ENCODE results near the gene TOGARAM1. TPM values are rescaled to one million over a fixed set of nuclear protein-coding genes. Genes with fewer than 3 reads are reported as not detected.

The TOGARAM1 gene
- total and polyA plus RNA-seq, 8 donors = 3.4 to 13.3 (median 7.2) TPM

- no peak for DNase-seq
- H3K27me3 ChIP-seq = no peaks in the 10 kb centered on the region
- H3K9me3 ChIP-seq = no peaks in the 10 kb centered on the region
- FAIRE-seq = no peak
- 1 to 2% methylated on average over 10 of the region's 10 CpGs for WGBS, 2 donors
- H3K4me1 ChIP-seq = peaks cover 13 to 36% (median 20%) of the 10 kb centered on the region in 3 donors
- no peak for ATAC-seq
- H3K4me3 ChIP-seq = peak overlapping the region; percentile 46 to 76 (median 59)
- intact Hi-C loops (cut with DNase I) = no loop called here
- TF ChIP-seq, protein P1, sequence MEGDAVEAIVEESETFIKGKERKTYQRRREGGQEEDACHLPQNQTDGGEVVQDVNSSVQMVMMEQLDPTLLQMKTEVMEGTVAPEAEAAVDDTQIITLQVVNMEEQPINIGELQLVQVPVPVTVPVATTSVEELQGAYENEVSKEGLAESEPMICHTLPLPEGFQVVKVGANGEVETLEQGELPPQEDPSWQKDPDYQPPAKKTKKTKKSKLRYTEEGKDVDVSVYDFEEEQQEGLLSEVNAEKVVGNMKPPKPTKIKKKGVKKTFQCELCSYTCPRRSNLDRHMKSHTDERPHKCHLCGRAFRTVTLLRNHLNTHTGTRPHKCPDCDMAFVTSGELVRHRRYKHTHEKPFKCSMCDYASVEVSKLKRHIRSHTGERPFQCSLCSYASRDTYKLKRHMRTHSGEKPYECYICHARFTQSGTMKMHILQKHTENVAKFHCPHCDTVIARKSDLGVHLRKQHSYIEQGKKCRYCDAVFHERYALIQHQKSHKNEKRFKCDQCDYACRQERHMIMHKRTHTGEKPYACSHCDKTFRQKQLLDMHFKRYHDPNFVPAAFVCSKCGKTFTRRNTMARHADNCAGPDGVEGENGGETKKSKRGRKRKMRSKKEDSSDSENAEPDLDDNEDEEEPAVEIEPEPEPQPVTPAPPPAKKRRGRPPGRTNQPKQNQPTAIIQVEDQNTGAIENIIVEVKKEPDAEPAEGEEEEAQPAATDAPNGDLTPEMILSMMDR (IDR thresholded peaks at IDR 0.05) = no peak
- H3K36me3 ChIP-seq = no peaks in the 10 kb centered on the region
- H3K27ac ChIP-seq = peak overlapping the region; percentile 73 to 89 (median 79)
Measured at GRCh38 chr14:45083617-45083975, 121.6 kb downstream of the TOGARAM1 start.

DNA sequence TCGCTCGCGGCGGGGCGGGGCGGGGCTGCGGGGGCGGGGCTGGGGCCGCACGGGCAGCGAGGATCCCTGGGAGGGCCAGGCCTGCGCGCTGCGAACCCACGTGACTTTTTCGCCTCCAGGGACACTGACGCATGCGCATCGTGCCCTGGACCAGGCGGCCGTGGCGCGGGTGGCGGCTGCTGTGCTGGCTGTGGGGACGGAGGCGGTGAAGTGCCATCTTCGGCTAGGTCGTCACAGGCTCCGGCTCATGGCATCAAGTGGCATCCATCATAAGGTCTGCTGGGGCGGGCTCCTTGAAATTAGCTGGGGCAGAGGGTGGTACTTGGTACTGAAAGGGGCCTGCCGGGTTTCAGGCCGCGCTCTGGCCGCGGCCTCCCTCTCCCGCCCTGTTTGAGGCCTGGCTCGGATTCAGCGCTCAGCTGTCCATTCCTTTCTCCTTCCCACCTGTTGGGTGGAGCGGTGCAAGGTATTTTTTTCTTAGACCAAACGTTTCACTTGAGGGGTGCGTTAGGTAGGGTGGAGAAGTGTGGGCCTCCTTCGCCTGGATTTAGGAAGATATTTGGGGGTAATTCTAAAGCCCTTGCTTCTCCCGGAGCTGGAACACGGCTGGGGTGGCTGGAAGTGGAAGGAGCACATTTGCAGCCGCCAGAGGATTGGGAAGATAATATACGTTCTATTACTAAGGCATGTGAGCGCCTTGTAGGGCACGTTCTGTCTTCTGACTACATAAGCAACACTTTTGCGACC is 122.2 kb downstream of the TOGARAM1 start, which contains the start of gene PRPF39:
Gene PRPF39, plus strand, starts transcription at position 141 of the 747 bp plus-strand sequence. CDS start 11,124 bp downstream, outside the sequence.
- peak within 1 kb of the TSS; percentile 73 to 89 (median 79) for H3K27ac ChIP-seq
- H3K9me3 ChIP-seq = no peaks in the 10 kb centered on the region
- H3K4me3 ChIP-seq = peak within 1 kb of the TSS; percentile 46 to 76 (median 59)
- ATAC-seq (peak; percentile 93 to 98 (median 97)), FAIRE-seq (no peak), DNase-seq (peak; percentile 95 to 99 (median 96))
- H3K4me1 ChIP-seq = peaks cover 13 to 36% (median 25%) of the 10 kb centered on the region in 3 donors
- WGBS, 2 donors = 0 to 1% methylated on average over 49 of the region's 49 CpGs
- intact Hi-C loops (cut with DNase I) = no loop called here
- TF ChIP-seq, protein P1 (IDR thresholded peaks at IDR 0.05) = no peak
- no peaks in the 10 kb centered on the region for H3K36me3 ChIP-seq
- H3K27me3 ChIP-seq = no peaks in the 10 kb centered on the region

- no peaks in the 10 kb centered on the region for H3K9me3 ChIP-seq
- FAIRE-seq (no peak), DNase-seq (no peak), ATAC-seq (peak in 3 of 4 donors; percentile 3 to 21 (median 6))
- H3K27me3 ChIP-seq = no peaks in the 10 kb centered on the region
- peak overlapping the region in 3 of 4 donors; percentile 73 to 89 (median 85) for H3K27ac ChIP-seq
- TF ChIP-seq, protein P1 (IDR thresholded peaks at IDR 0.05) = no peak
- peaks cover 13 to 40% (median 26%) of the 10 kb centered on the region in 3 donors for H3K4me1 ChIP-seq
- WGBS, 2 donors = 0% methylated on average over 4 of the region's 4 CpGs
- intact Hi-C loops (cut with DNase I) = no loop called here
- peak overlapping the region; percentile 46 to 76 (median 59) for H3K4me3 ChIP-seq
- H3K36me3 ChIP-seq = no peaks in the 10 kb centered on the region
Measured at GRCh38 chr14:45084946-45085346, 123.0 kb downstream of the TOGARAM1 start.

GRCh38 chr14:45089813-45090212 is 127.8 kb downstream of the TOGARAM1 start:
- intact Hi-C loops (cut with DNase I) = no loop called here
- ATAC-seq (no peak), FAIRE-seq (no peak)

More at GRCh38 chr14:45089813-45090212, 127.8 kb downstream of the TOGARAM1 start:
- no peak overlapping the region for H3K4me3 ChIP-seq
- DNase-seq = no peak
- H3K9me3 ChIP-seq = no peaks in the 10 kb centered on the region
- TF ChIP-seq, protein P1 (IDR thresholded peaks at IDR 0.05) = no peak
- no peaks in the 10 kb centered on the region for H3K27me3 ChIP-seq
- WGBS, 2 donors = 25 to 45% methylated on average over 1 of the region's 1 CpG
- no peaks in the 10 kb centered on the region for H3K36me3 ChIP-seq
- H3K27ac ChIP-seq = no peak overlapping the region
- peaks cover 17 to 36% (median 36%) of the 10 kb centered on the region in 3 donors for H3K4me1 ChIP-seq

Measured in pancreas (tissue), 10 donors.